ENCODE data around the gene HNRNPA2B1. TPM values are rescaled to one million over a fixed set of nuclear protein-coding genes. Genes with fewer than 3 reads are reported as not detected.

Gene HNRNPA2B1
- total RNA-seq, 6 donors from 2014 or later: 192 to 416 (median 314) TPM

DNA sequence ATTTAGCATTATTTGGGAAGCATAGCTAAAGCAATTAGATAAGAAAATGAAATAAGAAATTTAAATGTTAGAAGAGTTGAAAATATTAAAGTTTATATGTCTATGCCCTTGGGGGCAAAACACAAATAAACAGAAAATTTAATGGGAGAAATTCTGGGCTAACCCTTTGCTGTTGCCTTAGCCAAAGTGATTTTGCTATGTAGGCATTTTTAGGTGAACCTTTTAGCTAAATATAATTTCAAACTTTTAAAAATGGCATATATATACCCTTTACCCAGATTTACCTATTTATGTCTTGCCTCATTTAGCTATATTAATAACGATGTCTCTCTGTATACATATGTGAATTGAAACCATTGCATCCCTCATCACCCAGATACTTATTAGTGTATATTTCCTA lies 28.5 kb downstream of the HNRNPA2B1 start:
- ATAC-seq (ENCODE audit: low FRiP score in 2 of 2) (no peak), DNase-seq (no peak)
- TF ChIP-seq EP300 (IDR thresholded peaks at IDR 0.05) (no peak), POLR2A (IDR thresholded peaks at IDR 0.05) (no peak), POLR2AphosphoS5 (IDR thresholded peaks at IDR 0.05) (no peak)
- TF ChIP-seq, protein P1, sequence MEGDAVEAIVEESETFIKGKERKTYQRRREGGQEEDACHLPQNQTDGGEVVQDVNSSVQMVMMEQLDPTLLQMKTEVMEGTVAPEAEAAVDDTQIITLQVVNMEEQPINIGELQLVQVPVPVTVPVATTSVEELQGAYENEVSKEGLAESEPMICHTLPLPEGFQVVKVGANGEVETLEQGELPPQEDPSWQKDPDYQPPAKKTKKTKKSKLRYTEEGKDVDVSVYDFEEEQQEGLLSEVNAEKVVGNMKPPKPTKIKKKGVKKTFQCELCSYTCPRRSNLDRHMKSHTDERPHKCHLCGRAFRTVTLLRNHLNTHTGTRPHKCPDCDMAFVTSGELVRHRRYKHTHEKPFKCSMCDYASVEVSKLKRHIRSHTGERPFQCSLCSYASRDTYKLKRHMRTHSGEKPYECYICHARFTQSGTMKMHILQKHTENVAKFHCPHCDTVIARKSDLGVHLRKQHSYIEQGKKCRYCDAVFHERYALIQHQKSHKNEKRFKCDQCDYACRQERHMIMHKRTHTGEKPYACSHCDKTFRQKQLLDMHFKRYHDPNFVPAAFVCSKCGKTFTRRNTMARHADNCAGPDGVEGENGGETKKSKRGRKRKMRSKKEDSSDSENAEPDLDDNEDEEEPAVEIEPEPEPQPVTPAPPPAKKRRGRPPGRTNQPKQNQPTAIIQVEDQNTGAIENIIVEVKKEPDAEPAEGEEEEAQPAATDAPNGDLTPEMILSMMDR (IDR thresholded peaks at IDR 0.05): no peak
- Histone ChIP-seq H3K27ac (no peak overlapping the region), H3K9me3 (no peaks in the 10 kb centered on the region), H3K4me3 (no peak overlapping the region), H3K4me1 (peaks cover 0 to 3% (median 0%) of the 10 kb centered on the region in 4 donors), H3K36me3 (peaks cover 0 to 7% (median 0%) of the 10 kb centered on the region in 4 donors), H3K27me3 (no peaks in the 10 kb centered on the region)
- 98 to 100% methylated on average over 1 of the region's 1 CpG for WGBS, 2 donors

DNA sequence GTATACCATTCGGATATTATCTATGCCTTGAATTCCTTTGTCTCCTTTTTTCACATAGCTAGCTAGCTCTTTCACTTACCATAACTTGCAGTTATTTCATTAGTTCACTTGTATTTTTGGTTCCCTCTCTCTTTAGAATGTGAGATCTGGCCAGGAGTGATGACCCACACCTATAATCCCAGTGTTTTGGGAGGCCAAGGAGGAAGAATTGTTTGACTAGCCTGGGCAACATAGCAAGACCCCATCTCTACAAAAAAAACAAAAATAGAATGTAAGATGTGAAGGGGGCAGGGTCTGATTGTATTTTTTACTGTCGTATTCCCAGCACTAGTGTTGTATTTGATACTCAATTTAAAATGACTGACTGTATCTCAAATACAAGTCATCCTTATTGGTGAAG lies 28.9 kb downstream of the HNRNPA2B1 start:
- WGBS, 2 donors: 93 to 98% methylated on average over 2 of the region's 2 CpGs
- ATAC-seq (ENCODE audit: low FRiP score in 2 of 2) (no peak), DNase-seq (no peak)
- Histone ChIP-seq H3K9me3 (no peaks in the 10 kb centered on the region), H3K36me3 (peaks cover 0 to 7% (median 0%) of the 10 kb centered on the region in 4 donors), H3K4me1 (peaks cover 0 to 3% (median 2%) of the 10 kb centered on the region in 4 donors), H3K27me3 (no peaks in the 10 kb centered on the region), H3K27ac (no peak overlapping the region), H3K4me3 (no peak overlapping the region)
- TF ChIP-seq, protein P1 (IDR thresholded peaks at IDR 0.05): no peak
- TF ChIP-seq POLR2AphosphoS5 (IDR thresholded peaks at IDR 0.05) (no peak), POLR2A (IDR thresholded peaks at IDR 0.05) (no peak), EP300 (IDR thresholded peaks at IDR 0.05) (no peak)

DNA sequence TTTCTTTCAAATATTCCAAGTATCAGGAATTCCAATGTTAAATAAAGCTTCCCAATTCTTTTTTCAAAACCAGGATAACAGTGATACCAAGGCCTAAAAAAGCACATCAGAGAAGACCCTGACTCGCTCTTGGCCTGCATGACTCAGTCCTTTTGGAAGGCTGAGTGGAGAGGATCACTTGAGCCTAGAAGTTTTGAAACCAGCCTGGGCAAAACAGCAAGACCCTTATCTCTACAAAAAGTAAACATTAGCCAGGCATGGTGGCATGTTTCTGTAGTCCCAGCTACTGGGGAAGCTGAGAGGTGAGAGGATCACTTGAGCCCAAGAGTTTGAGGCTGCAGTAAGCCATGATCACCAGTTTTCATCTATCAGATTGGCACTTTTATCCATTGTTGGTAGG lies 29.9 kb downstream of the HNRNPA2B1 start:
- WGBS, 2 donors: 67 to 90% methylated on average over 1 of the region's 1 CpG
- Histone ChIP-seq H3K36me3 (peaks cover 0 to 7% (median 0%) of the 10 kb centered on the region in 4 donors), H3K27ac (no peak overlapping the region), H3K9me3 (no peaks in the 10 kb centered on the region), H3K4me1 (peaks cover 0 to 3% (median 2%) of the 10 kb centered on the region in 4 donors), H3K27me3 (no peaks in the 10 kb centered on the region), H3K4me3 (no peak overlapping the region)
- DNase-seq: peak in 1 of 2 donors; percentile 38
- ATAC-seq (ENCODE audit: low FRiP score in 2 of 2): no peak
- TF ChIP-seq, protein P1 (IDR thresholded peaks at IDR 0.05): no peak
- TF ChIP-seq POLR2AphosphoS5 (IDR thresholded peaks at IDR 0.05): no peak
- no peak for TF ChIP-seq POLR2A (IDR thresholded peaks at IDR 0.05)
- TF ChIP-seq EP300 (IDR thresholded peaks at IDR 0.05): no peak

DNA sequence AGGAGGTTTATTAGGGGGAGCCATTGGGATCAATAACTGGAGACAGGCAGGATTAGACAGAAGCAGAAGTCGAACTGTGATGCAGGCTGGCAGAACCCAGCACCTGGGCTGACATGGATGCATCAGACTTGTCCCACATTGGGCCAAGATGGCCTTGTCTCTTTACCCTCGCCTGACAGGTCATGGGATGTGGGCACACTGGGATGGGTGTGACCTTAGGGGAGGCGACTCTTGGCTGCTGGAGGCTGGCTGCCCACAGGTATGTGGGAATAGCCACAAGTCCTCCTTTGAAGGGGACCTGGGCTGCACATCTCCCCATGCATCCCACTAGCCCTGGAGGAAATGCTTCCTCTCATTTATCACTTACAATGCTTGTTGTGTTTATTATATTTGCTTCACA lies 31.3 kb downstream of the HNRNPA2B1 start:
- Histone ChIP-seq H3K4me3 (no peak overlapping the region), H3K36me3 (peaks cover 0 to 7% (median 0%) of the 10 kb centered on the region in 4 donors), H3K27me3 (no peaks in the 10 kb centered on the region), H3K4me1 (peaks cover 0 to 3% (median 2%) of the 10 kb centered on the region in 4 donors), H3K9me3 (no peaks in the 10 kb centered on the region), H3K27ac (no peak overlapping the region)
- WGBS, 2 donors: 73 to 100% methylated on average over 1 to 3 of the region's 3 CpGs
- DNase-seq (no peak), ATAC-seq (ENCODE audit: low FRiP score in 2 of 2) (no peak)
- no peak for TF ChIP-seq POLR2A (IDR thresholded peaks at IDR 0.05)
- no peak for TF ChIP-seq EP300 (IDR thresholded peaks at IDR 0.05)
- no peak for TF ChIP-seq POLR2AphosphoS5 (IDR thresholded peaks at IDR 0.05)
- TF ChIP-seq, protein P1 (IDR thresholded peaks at IDR 0.05): no peak

DNA sequence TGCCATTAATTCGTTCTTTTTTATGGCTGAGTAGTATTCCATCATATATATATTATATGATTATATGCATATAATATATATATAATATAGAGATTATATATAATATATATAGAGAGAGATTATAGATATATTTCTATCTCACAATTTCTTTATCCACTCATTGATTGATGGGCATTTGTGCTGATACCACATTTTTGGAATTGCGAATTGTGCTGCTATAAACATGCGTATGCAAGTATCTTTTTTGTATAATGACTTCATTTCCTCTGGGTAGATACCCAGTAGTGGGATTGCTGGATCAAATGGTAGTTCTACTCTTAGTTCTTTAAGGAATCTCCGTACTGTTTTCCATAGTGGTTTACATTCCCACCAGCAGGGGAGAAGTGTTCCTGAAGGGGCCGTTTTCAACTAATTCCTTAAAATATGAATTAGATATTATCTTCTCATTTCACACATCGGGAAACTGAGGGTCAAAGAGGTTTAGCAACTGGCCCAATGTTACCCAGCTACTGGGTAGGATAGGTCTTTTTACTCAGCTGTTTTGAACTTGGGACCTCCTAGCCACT lies 32.0 kb downstream of the HNRNPA2B1 start:
- H3K4me3 ChIP-seq: no peak overlapping the region
- TF ChIP-seq EP300 (IDR thresholded peaks at IDR 0.05) (no peak), POLR2AphosphoS5 (IDR thresholded peaks at IDR 0.05) (no peak), POLR2A (IDR thresholded peaks at IDR 0.05) (no peak)
- TF ChIP-seq, protein P1 (IDR thresholded peaks at IDR 0.05): no peak
- DNase-seq (no peak), ATAC-seq (ENCODE audit: low FRiP score in 2 of 2) (no peak)
- H3K9me3 ChIP-seq: no peaks in the 10 kb centered on the region
- peaks cover 0 to 3% (median 0%) of the 10 kb centered on the region in 4 donors for H3K4me1 ChIP-seq
- no peak overlapping the region for H3K27ac ChIP-seq
- WGBS, 2 donors: 84 to 93% methylated on average over 6 of the region's 6 CpGs
- H3K27me3 ChIP-seq: no peaks in the 10 kb centered on the region
- H3K36me3 ChIP-seq: peaks cover 0 to 7% (median 0%) of the 10 kb centered on the region in 4 donors

Measured in upper lobe of left lung (tissue), 6 donors.